HL-60 (cell line): ENCODE results near the gene TEC.

Experiments used
- DNase-seq, 2 experiments: peaks; one replicate each; pipeline ENCODE4 v3.0.0-alpha.2; 2010 to 2020; ENCODE audit warnings: low read depth in 1 of 2, low spot score in 1 of 2
- H3K27ac ChIP-seq: fragments of 250-450 bp; sonication (Bioruptor Pico); replicated peaks from 2 replicates; pipeline ENCODE4 v1.5.1; 2020; ENCODE audit warnings: mild to moderate bottlenecking, moderate library complexity
- H3K27me3 ChIP-seq: fragments of 250-450 bp; sonication (Bioruptor Pico); 2 replicates; pipeline ENCODE4 v1.5.1; 2021; ENCODE audit warnings: mild to moderate bottlenecking, moderate library complexity; ENCODE audit not compliant: insufficient read depth, poor library complexity, severe bottlenecking
- H3K4me3 ChIP-seq: replicated peaks from 2 replicates; pipeline ENCODE4 v1.5.1; 2011; ENCODE audit warnings: mild to moderate bottlenecking, control low read depth, low read length; ENCODE audit not compliant: insufficient read depth
- GABPA ChIP-seq: IDR thresholded peaks from 2 replicates; pipeline ENCODE4 v1.6.1; 2012; ENCODE audit warnings: low read depth
- POLR2AphosphoS5 ChIP-seq: IDR thresholded peaks from 2 replicates; pipeline ENCODE4 v1.6.1; 2012; ENCODE audit warnings: low read depth
- REST ChIP-seq: IDR thresholded peaks from 2 replicates; pipeline ENCODE4 v1.6.1; 2012; ENCODE audit warnings: low read depth; ENCODE audit not compliant: insufficient replicate concordance
- SPI1 ChIP-seq: IDR thresholded peaks from 2 replicates; pipeline ENCODE4 v1.6.1; 2012; ENCODE audit warnings: low read depth, mild to moderate bottlenecking, borderline replicate concordance
- TF ChIP-seq, protein P1 (sequence below): IDR thresholded peaks from one replicate; pipeline ENCODE4 v1.5.1; 2011; ENCODE audit warnings: low read length, control low read depth, inconsistent platforms; ENCODE audit not compliant: insufficient read depth

Gene TEC

DNA sequence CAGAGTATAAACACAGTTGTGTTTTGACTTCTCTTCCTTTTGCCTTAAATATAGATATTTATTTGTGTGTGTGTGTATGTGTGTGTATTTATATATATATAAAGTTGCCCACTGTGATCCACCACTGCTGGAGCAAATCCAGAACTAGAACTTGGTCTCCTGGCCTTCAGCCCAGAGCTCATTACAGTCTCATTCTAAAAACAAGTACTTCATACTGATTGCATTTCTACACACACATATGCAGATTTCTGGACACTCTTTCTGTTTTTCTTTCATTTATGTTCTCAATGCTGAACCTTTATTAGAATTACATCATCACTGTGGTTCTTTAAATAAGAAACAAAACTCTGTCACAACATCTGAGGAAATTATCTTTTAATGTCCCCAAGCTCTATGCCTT, 136.0 kb downstream of the TEC start:
- TF ChIP-seq SPI1: no peak
- no peak for TF ChIP-seq GABPA
- no peak for TF ChIP-seq REST
- TF ChIP-seq, protein P1, sequence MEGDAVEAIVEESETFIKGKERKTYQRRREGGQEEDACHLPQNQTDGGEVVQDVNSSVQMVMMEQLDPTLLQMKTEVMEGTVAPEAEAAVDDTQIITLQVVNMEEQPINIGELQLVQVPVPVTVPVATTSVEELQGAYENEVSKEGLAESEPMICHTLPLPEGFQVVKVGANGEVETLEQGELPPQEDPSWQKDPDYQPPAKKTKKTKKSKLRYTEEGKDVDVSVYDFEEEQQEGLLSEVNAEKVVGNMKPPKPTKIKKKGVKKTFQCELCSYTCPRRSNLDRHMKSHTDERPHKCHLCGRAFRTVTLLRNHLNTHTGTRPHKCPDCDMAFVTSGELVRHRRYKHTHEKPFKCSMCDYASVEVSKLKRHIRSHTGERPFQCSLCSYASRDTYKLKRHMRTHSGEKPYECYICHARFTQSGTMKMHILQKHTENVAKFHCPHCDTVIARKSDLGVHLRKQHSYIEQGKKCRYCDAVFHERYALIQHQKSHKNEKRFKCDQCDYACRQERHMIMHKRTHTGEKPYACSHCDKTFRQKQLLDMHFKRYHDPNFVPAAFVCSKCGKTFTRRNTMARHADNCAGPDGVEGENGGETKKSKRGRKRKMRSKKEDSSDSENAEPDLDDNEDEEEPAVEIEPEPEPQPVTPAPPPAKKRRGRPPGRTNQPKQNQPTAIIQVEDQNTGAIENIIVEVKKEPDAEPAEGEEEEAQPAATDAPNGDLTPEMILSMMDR: no peak
- TF ChIP-seq POLR2AphosphoS5: no peak
- Histone ChIP-seq H3K4me3 (no peak overlapping the region), H3K27ac (no peak overlapping the region), H3K27me3 (no peaks in the 10 kb centered on the region)
- DNase-seq: no peak

DNA sequence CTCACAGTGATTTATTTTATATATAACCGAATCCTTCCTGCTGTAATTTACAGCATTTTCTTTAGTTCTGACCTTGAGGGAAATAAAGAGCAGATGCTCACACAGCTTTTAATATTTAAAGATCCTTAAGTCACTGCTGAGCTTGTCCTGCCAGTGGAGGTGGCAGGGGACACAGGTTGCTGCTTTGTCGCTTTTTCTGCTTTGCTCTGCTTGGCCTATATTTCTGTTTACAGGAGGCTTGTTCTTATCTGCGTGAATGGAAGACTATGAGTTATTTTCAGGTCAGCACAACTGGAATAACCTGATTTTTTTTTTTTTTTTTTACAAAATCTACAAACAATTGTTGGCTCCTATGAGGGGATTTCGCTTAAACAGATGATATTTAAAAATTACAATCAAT, 137.9 kb downstream of the TEC start:
- no peak overlapping the region for H3K4me3 ChIP-seq
- TF ChIP-seq POLR2AphosphoS5 (no peak), SPI1 (no peak), REST (no peak), GABPA (no peak)
- TF ChIP-seq, protein P1: no peak
- DNase-seq: no peak
- no peaks in the 10 kb centered on the region for H3K27me3 ChIP-seq
- no peak overlapping the region for H3K27ac ChIP-seq

DNA sequence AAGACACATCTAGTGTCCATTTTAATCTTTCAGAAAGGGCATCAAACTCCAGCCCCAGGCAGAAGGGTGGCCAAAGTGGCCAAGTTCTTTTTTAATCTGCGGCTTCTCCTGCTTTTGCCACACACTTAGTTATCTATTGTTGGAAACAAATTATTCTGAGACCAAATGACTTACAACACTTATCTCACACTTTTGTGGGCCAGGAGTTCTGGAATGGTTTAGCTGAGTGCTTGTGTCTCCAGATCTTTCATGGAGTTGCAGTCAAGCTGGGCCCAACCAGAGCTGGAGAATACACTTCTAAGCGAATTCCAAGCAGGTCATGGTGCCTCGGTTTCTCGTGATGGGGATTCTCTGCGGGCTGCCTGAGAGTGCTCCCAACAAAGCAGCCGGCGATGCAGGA, 139.5 kb downstream of the TEC start:
- no peak overlapping the region for H3K27ac ChIP-seq
- H3K27me3 ChIP-seq: no peaks in the 10 kb centered on the region
- no peak overlapping the region for H3K4me3 ChIP-seq
- no peak for DNase-seq
- no peak for TF ChIP-seq POLR2AphosphoS5
- TF ChIP-seq, protein P1: no peak
- TF ChIP-seq GABPA: no peak
- TF ChIP-seq SPI1: no peak
- TF ChIP-seq REST: no peak
